ENCODE measurements around the gene CAPN12. TPM values are rescaled to one million over a fixed set of nuclear protein-coding genes. Genes with fewer than 3 reads are reported as not detected.
A peak's percentile ranks its signal among the peaks of the same experiment; 100 is the strongest.
"Not testable (repeated sequence)": the region's sequence is repeated elsewhere in the genome, so short reads cannot be mapped to it uniquely, and the experiment has no call there.

The CAPN12 gene
- total and polyA plus RNA-seq, 9 donors, result 0.22 to 8.0 (median 3.1) TPM

DNA sequence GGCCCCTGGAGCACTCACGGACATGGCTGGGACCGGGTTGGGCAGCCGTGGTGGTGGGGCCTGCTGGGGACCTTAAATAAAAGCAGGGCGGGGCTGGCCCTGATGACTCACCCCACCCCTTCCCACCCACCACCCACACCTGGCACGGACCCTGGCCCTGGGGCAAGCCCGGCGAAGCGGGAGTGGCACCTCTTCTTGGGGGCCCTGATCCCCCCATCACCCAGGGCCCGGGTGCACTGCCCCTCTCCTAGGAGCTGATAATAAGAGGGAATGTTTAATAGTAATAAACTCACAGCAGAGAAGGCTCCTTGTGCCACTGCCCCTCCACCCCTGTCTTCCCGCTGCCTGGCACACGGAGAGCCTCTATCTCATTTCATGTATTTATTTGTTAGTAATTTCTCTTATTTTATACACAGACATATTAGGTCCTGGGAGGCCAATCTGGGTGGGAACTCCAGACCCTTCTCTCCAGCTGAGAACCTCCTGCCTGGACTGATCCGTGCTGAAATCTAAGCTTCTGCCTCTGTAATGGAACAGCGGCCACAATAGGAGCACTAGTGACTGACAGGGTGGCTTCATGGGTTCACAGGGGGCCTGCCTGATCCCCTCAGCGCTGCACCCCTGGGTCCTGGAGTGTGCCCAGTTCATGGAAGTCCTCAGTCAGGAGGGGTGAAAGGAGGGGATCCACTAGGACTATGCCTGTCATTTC lies 29.3 kb upstream of the CAPN12 start, which contains the start of gene LGALS7:
Gene LGALS7, minus strand, starts transcription at position 49 of the 709 bp plus-strand sequence. Its CDS starts 25 bp downstream, at position 24.
- 74 to 85% (median 80%) methylated on average over 6 to 10 of the region's 14 CpGs for WGBS, 3 donors
- no peak within 1 kb of the TSS for H3K27ac ChIP-seq
- no peak within 1 kb of the TSS for H3K4me3 ChIP-seq
- no peaks in the 10 kb centered on the region for H3K36me3 ChIP-seq
- no peak for DNase-seq
- no peak for TF ChIP-seq EP300 (IDR thresholded peaks at IDR 0.05)
- no peak for TF ChIP-seq POLR2A (IDR thresholded peaks at IDR 0.05)
- TF ChIP-seq, protein P1, sequence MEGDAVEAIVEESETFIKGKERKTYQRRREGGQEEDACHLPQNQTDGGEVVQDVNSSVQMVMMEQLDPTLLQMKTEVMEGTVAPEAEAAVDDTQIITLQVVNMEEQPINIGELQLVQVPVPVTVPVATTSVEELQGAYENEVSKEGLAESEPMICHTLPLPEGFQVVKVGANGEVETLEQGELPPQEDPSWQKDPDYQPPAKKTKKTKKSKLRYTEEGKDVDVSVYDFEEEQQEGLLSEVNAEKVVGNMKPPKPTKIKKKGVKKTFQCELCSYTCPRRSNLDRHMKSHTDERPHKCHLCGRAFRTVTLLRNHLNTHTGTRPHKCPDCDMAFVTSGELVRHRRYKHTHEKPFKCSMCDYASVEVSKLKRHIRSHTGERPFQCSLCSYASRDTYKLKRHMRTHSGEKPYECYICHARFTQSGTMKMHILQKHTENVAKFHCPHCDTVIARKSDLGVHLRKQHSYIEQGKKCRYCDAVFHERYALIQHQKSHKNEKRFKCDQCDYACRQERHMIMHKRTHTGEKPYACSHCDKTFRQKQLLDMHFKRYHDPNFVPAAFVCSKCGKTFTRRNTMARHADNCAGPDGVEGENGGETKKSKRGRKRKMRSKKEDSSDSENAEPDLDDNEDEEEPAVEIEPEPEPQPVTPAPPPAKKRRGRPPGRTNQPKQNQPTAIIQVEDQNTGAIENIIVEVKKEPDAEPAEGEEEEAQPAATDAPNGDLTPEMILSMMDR (IDR thresholded peaks at IDR 0.05), result no peak
- intact Hi-C loops (cut with DNase I), result loop anchor here in 1 of 4 donors (2.0 kb wide), 1 partner anchor 19 kb away; no protein-coding TSS in a partner anchor
- H3K4me1 ChIP-seq (ENCODE audit: insufficient read depth), result peaks cover 5% of the 10 kb centered on the region
- H3K27me3 ChIP-seq, result no peaks in the 10 kb centered on the region
- H3K9me3 ChIP-seq, result no peaks in the 10 kb centered on the region

DNA sequence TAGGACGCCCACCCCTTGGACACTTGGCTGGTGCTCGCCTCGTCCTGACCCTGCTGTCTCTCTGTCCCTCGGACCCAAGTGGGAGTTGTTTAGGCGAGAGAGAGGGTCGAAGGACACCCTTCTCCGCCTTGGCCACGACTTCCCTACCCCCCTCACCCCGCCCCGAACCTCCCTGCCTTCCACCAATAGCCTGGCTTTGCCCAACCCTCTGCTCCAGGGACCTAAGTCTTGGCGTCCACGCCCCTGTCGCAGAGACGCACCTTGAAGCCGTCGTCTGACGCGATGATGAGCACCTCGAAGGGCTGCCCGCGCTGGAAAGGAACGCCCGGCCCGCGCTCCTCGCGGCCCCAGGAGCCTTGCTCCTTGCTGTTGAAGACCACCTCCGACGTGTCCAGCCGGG lies 27.3 kb upstream of the CAPN12 start:
- H3K4me1 ChIP-seq (ENCODE audit: insufficient read depth); H3K27me3 ChIP-seq; H3K4me3 ChIP-seq; H3K27ac ChIP-seq; H3K36me3 ChIP-seq; H3K9me3 ChIP-seq; intact Hi-C loops (cut with DNase I); DNase-seq: not testable (repeated sequence)
- WGBS, 3 donors, result 27% methylated on average over 7 of the region's 30 CpGs; no CpG with 5 or more reads in 2 of the 3 donors

DNA sequence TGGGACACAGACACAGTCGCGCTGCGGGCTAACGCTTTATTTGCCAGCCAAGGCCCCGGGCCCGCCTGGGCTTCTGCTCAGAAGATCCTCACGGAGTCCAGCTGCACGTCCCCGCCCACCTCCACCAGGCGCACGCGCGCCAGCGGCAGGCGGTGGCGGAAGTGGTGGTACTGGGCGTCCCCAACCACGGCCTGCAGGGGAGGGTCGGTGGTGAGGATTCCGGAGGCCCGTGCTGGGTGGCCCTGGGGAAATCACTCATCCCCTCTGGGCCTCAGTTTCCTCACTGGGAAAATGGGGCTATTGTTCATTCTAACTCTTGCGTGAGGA lies 26.6 kb upstream of the CAPN12 start:
- 12 to 14% methylated on average over 1 of the region's 22 CpGs; no CpG with 5 or more reads in 1 of the 3 donors for WGBS, 3 donors
- intact Hi-C loops (cut with DNase I), result not testable (repeated sequence)

DNA sequence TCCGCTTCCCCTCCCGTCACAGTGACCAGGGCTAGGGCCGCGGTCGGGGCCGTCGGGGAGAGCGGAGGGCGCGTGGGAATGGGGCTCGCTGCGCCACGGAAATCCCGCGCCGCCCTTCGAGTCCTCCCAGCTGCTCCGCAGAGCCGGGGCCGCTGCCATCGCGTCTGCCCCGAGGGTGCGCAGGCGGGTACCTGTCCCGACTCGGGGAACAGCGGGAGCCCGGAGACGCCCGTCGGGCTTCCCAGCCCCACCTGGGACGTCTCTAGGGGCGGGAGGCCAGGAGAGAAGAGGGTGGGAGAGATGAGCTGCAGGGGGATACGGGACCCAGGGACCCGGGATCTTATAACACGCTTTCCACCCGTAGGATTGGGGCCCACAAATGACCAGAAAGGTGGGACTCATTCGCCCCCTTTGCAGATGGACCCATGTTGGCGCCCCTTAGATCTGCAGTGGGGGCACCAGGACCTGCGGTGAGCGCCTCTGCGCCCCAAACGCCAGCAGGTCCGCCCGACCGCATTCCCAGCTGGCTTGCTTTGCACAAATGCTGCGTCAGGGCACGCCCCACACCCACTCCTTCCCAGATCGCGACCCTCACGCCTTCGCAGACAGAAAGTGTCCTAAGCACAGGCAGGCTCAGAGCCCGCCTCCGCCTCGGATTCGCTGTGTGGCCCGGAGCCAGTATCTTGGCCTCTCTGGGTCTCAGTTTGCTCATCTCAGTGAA lies 26.1 kb upstream of the CAPN12 start:
- H3K36me3 ChIP-seq; intact Hi-C loops (cut with DNase I); H3K27ac ChIP-seq; H3K4me3 ChIP-seq; H3K4me1 ChIP-seq (ENCODE audit: insufficient read depth); DNase-seq; H3K27me3 ChIP-seq; H3K9me3 ChIP-seq: not testable (repeated sequence)
- 5 to 7% (median 5%) methylated on average over 9 to 25 of the region's 58 CpGs for WGBS, 3 donors

More for the DNA sequence above, 26.6 kb upstream of the CAPN12 start:
- not testable (repeated sequence) for H3K4me1 ChIP-seq (ENCODE audit: insufficient read depth); H3K4me3 ChIP-seq; H3K9me3 ChIP-seq; DNase-seq; H3K36me3 ChIP-seq; H3K27me3 ChIP-seq; H3K27ac ChIP-seq

DNA sequence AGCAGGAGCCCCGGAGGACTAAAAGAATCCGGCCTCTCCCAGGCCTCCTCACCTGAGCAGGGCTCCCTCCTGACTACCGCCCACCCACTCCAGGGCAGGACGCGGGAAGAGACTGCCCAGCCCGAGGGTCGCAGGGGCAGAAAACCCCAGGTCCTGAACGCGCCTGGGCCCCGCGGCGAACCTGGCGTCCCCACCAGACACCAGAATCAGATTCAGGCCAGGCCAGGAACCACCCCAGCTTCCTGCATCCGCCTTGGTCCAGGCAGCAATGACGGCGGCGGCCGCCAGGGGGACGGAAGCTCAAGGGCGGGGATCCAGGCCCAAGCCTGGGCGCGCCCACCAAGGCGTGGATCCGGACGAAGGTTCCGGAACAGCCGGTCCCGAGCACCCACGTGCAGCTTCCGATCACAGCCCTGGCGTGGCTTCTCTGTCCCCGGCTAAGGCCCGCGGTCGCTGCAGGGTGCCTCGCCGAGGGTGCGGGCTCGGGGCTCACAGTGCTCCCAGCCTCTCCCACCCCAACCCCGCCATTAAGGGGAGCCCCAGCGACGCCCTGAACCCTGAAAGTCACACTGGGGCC lies 25.4 kb upstream of the CAPN12 start:
- H3K36me3 ChIP-seq, result no peaks in the 10 kb centered on the region
- H3K9me3 ChIP-seq, result no peaks in the 10 kb centered on the region
- 11 to 16% (median 12%) methylated on average over 27 to 42 of the region's 42 CpGs for WGBS, 3 donors
- no peak overlapping the region for H3K27ac ChIP-seq
- no peak for TF ChIP-seq EP300 (IDR thresholded peaks at IDR 0.05)
- TF ChIP-seq, protein P1 (IDR thresholded peaks at IDR 0.05), result peak; percentile 30 to 84 (median 80)
- peak; percentile 75 to 90 (median 83) for DNase-seq
- peaks cover 5% of the 10 kb centered on the region for H3K4me1 ChIP-seq (ENCODE audit: insufficient read depth)
- no peaks in the 10 kb centered on the region for H3K27me3 ChIP-seq
- intact Hi-C loops (cut with DNase I), result no loop called here
- H3K4me3 ChIP-seq, result no peak overlapping the region
